Karpas-422 (cell line): Measurements from ENCODE around the gene WDR81. TPM values are rescaled to one million over a fixed set of nuclear protein-coding genes. Genes with fewer than 3 reads are reported as not detected.

Experiments
- DNase-seq: peaks from one replicate; pipeline ENCODE4 v3.0.0-alpha.2; 2015
- H2AFZ ChIP-seq: fragments of 200-600 bp; sonication (generic); 2 replicates; pipeline ENCODE4 v1.6.1; 2014; ENCODE audit warnings: antibody characterized with exemption, low read length, mixed read lengths
- H3K27ac ChIP-seq: fragments of 200-600 bp; sonication (generic); 2 replicates; pipeline ENCODE4 v1.5.1; 2014; ENCODE audit warnings: mild to moderate bottlenecking, low read length, moderate library complexity
- H3K27me3 ChIP-seq: fragments of 200-600 bp; sonication (generic); 2 replicates; pipeline ENCODE4 v1.6.1; 2014; ENCODE audit warnings: low read length, mixed read lengths
- H3K36me3 ChIP-seq: fragments of 200-600 bp; sonication (generic); 2 replicates; pipeline ENCODE4 v1.6.1; 2014; ENCODE audit warnings: low read length, mixed read lengths; ENCODE audit not compliant: insufficient read depth
- H3K4me1 ChIP-seq: fragments of 200-600 bp; sonication (generic); 2 replicates; pipeline ENCODE4 v1.6.1; 2014; ENCODE audit warnings: mild to moderate bottlenecking, low read length, mixed read lengths
- H3K4me2 ChIP-seq: fragments of 200-600 bp; sonication (generic); 2 replicates; pipeline ENCODE4 v1.6.1; 2014; ENCODE audit warnings: low read length, low read depth, mild to moderate bottlenecking; ENCODE audit not compliant: poor library complexity, severe bottlenecking
- H3K4me3 ChIP-seq: fragments of 200-600 bp; sonication (generic); 2 replicates; pipeline ENCODE4 v1.5.1; 2014; ENCODE audit warnings: mild to moderate bottlenecking, antibody characterized with exemption, low read length, mixed read lengths
- H3K79me2 ChIP-seq: fragments of 200-600 bp; sonication (generic); 2 replicates; pipeline ENCODE4 v1.6.1; 2014; ENCODE audit warnings: mild to moderate bottlenecking, low read length, mixed read lengths
- H3K9ac ChIP-seq: fragments of 200-600 bp; sonication (generic); 2 replicates; pipeline ENCODE4 v1.6.0; 2014; ENCODE audit warnings: low read length
- H3K9me2 ChIP-seq: fragments of 200-600 bp; sonication (generic), shearing (Covaris generic); replicated peaks from 2 replicates; pipeline ENCODE4 v1.6.0; 2014; ENCODE audit warnings: mild to moderate bottlenecking, low read length, moderate library complexity; ENCODE audit not compliant: insufficient read depth
- H3K9me3 ChIP-seq: fragments of 300-700, 200-600 bp; sonication (generic); 2 replicates; pipeline ENCODE4 v1.6.1; 2014; ENCODE audit warnings: low read length, mixed read lengths
- H4K20me1 ChIP-seq: fragments of 200-600 bp; sonication (generic); 2 replicates; pipeline ENCODE4 v1.6.1; 2014; ENCODE audit warnings: mild to moderate bottlenecking, antibody characterized with exemption, low read length, low read depth; ENCODE audit not compliant: insufficient read depth
- total RNA-seq: library from RNA; depleted of rRNA; stranded (reverse); fragments of >200 nt; shearing (Covaris generic); gene quantifications from 2 replicates; pipeline ENCODE4 v1.2.3, GENCODE V29; 2014; ENCODE audit warnings: low replicate concordance

WDR81 gene
- total RNA-seq, 1 experiment from 2014 or later, result 11.7 TPM

DNA sequence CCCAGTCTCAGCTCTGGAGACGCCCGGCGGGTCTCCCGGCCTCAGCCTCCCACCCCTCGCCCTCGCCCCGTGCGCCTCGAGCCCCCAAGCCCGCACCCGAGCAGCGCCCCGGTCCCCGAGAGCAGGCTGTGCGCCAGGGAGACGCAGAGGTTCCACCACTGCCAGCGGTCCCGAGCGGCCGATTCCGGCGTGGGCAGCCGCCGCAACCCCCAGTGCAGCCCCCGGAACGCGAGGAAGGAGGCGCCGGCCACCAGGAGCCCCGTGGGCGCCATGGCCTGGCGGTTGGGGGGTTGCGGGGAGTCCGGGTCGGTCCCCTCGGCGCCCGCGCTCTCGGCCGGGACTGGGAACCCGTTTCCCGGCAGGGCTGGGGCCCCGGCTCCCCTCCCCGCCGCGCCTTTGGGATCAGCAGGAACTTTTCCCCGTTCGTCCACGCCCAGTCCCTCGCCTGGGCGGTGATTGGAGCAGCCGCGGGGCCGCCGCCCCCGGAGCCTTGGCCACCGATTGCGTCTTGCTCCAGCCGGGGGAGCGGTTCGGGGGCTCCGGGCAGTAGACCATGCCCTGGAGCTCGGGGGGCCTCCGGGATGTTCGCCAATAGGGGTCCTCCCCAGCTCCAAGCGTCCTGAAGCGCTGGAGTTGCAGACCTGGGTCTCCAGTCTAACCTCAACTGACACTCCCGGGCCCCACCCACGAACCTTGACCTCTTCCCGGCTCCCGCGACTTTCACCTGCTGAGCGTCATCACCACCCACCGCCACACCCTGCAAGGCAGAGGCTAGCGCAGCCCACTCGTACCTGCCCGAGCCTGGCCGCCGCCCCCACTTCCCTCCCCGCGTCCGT is 14.3 kb upstream of the WDR81 start, which contains the start of gene TLCD2:
TSS of gene TLCD2 (minus strand) at position 407 of the 836 bp plus-strand sequence. CDS start at position 272, 135 bp downstream.
- H3K27me3 ChIP-seq, result no peaks in the 10 kb centered on the region
- no peaks in the 10 kb centered on the region for H3K36me3 ChIP-seq
- no peak for DNase-seq
- no peaks in the 10 kb centered on the region; the same call in 1 of the 2 replicates for H4K20me1 ChIP-seq
- no peaks in the 10 kb centered on the region for H3K9me3 ChIP-seq
- H2AFZ ChIP-seq, result no peak within 1 kb of the TSS
- no peak within 1 kb of the TSS for H3K4me3 ChIP-seq
- no peak within 1 kb of the TSS for H3K27ac ChIP-seq
- no peaks in the 10 kb centered on the region for H3K9me2 ChIP-seq
- peaks cover 7% of the 10 kb centered on the region for H3K4me1 ChIP-seq
- no peak within 1 kb of the TSS for H3K9ac ChIP-seq
- no peak within 1 kb of the TSS for H3K4me2 ChIP-seq
- H3K79me2 ChIP-seq, result no peaks in the 10 kb centered on the region

GRCh38 chr17:1710807-1711553 is 13.5 kb upstream of the WDR81 start:
- no peaks in the 10 kb centered on the region for H3K9me2 ChIP-seq
- H3K4me3 ChIP-seq, result no peak overlapping the region
- no peaks in the 10 kb centered on the region for H3K27me3 ChIP-seq
- no peak overlapping the region for H3K27ac ChIP-seq
- H3K9me3 ChIP-seq, result no peaks in the 10 kb centered on the region
- no peaks in the 10 kb centered on the region for H3K79me2 ChIP-seq
- H3K36me3 ChIP-seq, result no peaks in the 10 kb centered on the region
- no peak overlapping the region for H2AFZ ChIP-seq
- no peaks in the 10 kb centered on the region; the same call in 1 of the 2 replicates for H4K20me1 ChIP-seq
- no peak for DNase-seq
- H3K9ac ChIP-seq, result no peak overlapping the region
- H3K4me1 ChIP-seq, result peaks cover 11% of the 10 kb centered on the region
- no peak overlapping the region for H3K4me2 ChIP-seq

- no peaks in the 10 kb centered on the region for H3K9me3 ChIP-seq
Measured at GRCh38 chr17:1711804-1712203, 12.7 kb upstream of the WDR81 start.

DNA sequence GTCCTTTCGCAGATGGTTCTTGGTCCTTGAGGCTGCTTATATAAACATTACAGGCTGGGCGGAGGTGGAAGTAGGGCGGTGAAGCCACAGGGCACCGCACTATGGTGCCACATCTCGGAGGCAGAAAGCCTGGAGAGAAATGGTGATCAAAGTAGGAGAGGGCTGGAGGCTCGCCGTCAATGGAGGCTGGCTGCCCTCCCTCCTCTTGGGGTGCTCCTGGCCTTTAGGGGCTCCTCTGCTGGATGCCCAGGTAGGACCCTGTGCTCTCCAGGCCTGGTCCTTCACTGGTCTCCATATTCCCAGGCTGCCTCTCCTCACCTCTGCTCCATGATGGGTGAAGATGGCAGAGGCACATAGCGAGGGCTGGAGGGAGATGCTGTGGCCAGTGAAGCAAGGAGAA is 12.2 kb upstream of the WDR81 start:
- Histone ChIP-seq H3K4me3 (no peak overlapping the region), H3K27me3 (no peaks in the 10 kb centered on the region), H3K9me2 (no peaks in the 10 kb centered on the region), H3K4me2 (no peak overlapping the region), H3K27ac (no peak overlapping the region), H4K20me1 (no peaks in the 10 kb centered on the region; the same call in 1 of the 2 replicates), H3K9ac (no peak overlapping the region), H3K4me1 (peaks cover 13% of the 10 kb centered on the region), H3K36me3 (no peaks in the 10 kb centered on the region), H3K9me3 (no peaks in the 10 kb centered on the region), H2AFZ (no peak overlapping the region), H3K79me2 (no peaks in the 10 kb centered on the region)
- DNase-seq, result no peak

More at GRCh38 chr17:1711804-1712203, 12.7 kb upstream of the WDR81 start:
- no peak overlapping the region for H3K4me3 ChIP-seq
- H3K79me2 ChIP-seq, result no peaks in the 10 kb centered on the region
- no peaks in the 10 kb centered on the region for H3K27me3 ChIP-seq
- no peak overlapping the region for H3K9ac ChIP-seq
- H3K9me2 ChIP-seq, result no peaks in the 10 kb centered on the region
- no peak overlapping the region for H2AFZ ChIP-seq
- peaks cover 11% of the 10 kb centered on the region for H3K4me1 ChIP-seq
- H3K4me2 ChIP-seq, result no peak overlapping the region
- H3K36me3 ChIP-seq, result no peaks in the 10 kb centered on the region
- DNase-seq, result no peak
- no peaks in the 10 kb centered on the region; the same call in 1 of the 2 replicates for H4K20me1 ChIP-seq
- no peak overlapping the region for H3K27ac ChIP-seq

GRCh38 chr17:1713160-1713877 is 11.2 kb upstream of the WDR81 start:
- no peak overlapping the region for H3K4me2 ChIP-seq
- H3K9me3 ChIP-seq, result no peaks in the 10 kb centered on the region
- DNase-seq, result no peak
- H3K9ac ChIP-seq, result no peak overlapping the region
- H3K4me1 ChIP-seq, result peaks cover 20% of the 10 kb centered on the region
- no peak overlapping the region for H3K4me3 ChIP-seq
- H3K27ac ChIP-seq, result no peak overlapping the region
- no peaks in the 10 kb centered on the region; the same call in 1 of the 2 replicates for H4K20me1 ChIP-seq
- no peaks in the 10 kb centered on the region for H3K79me2 ChIP-seq
- no peak overlapping the region for H2AFZ ChIP-seq
- no peaks in the 10 kb centered on the region for H3K9me2 ChIP-seq
- H3K27me3 ChIP-seq, result no peaks in the 10 kb centered on the region
- H3K36me3 ChIP-seq, result no peaks in the 10 kb centered on the region

DNA sequence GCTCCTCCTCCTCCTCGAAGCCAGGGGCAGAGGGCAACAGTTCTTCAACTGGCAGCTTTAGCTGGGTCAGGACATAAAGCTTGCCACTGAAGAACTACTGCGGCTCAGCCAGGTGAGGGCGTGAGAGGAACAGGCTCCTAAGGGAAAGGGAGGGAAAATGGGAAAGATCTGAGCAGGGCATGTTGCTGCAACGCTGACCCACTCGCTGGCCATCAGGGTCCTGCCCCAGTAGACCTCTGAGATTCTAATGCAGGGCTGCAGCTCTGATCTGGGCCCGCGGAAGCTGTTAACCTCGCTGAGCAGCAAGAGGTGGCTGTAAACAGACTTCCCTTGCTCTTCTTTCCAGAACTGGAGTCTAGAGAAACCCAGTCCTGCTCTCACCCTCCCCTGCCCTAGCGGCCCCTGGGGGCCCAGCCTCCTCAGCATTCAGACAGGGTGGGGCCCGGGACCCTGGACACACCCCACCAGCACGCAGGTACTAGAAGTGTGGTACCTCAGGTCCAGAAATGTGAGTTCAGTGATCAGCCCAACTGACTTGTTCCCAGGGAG is 10.6 kb upstream of the WDR81 start:
- H3K36me3 ChIP-seq, result no peaks in the 10 kb centered on the region
- no peak overlapping the region for H3K9ac ChIP-seq
- peaks cover 20% of the 10 kb centered on the region for H3K4me1 ChIP-seq
- no peak overlapping the region for H3K4me3 ChIP-seq
- no peak overlapping the region for H3K4me2 ChIP-seq
- DNase-seq, result no peak
- H3K27me3 ChIP-seq, result no peaks in the 10 kb centered on the region
- H4K20me1 ChIP-seq, result no peaks in the 10 kb centered on the region; the same call in 1 of the 2 replicates
- no peaks in the 10 kb centered on the region for H3K9me3 ChIP-seq
- no peak overlapping the region for H2AFZ ChIP-seq
- no peak overlapping the region for H3K27ac ChIP-seq
- H3K9me2 ChIP-seq, result no peaks in the 10 kb centered on the region
- H3K79me2 ChIP-seq, result no peaks in the 10 kb centered on the region

DNA sequence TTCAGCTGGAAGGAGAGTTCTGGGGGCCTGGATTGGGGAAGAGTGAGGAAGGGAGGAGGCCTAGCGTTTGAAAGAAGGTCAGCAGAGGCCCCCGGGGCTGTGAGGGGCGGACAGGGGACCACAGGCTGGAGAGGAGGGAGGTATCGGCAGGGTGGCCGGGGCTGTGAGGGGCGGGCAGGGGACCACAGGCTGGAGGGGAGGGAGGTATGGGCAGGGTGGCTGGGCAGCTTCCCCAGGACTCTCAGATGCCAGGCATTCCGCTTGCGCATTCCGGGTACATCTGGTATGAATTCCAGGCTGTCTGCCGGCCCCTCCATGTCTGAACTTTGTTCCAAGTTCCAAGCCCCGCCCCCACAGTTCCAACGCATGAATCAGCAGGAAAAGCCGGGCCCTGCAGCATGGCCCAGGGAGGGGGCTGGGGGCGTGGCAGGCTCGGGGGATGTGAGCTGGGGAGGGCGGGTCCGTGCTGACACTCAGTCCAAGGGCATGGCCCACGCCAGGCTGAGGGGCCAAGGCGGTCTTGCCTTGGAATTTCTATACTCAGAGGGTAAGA is 10.0 kb upstream of the WDR81 start:
- Histone ChIP-seq H3K9ac (no peak overlapping the region), H3K36me3 (no peaks in the 10 kb centered on the region), H3K4me1 (peaks cover 20% of the 10 kb centered on the region), H3K27me3 (no peaks in the 10 kb centered on the region), H3K4me3 (no peak overlapping the region), H3K4me2 (peak overlapping the region; percentile 89), H2AFZ (no peak overlapping the region), H3K9me3 (no peaks in the 10 kb centered on the region), H3K79me2 (no peaks in the 10 kb centered on the region), H3K27ac (no peak overlapping the region), H4K20me1 (no peaks in the 10 kb centered on the region; the same call in 1 of the 2 replicates), H3K9me2 (no peaks in the 10 kb centered on the region)
- DNase-seq, result no peak
